Measurements from ENCODE around the gene EDARADD.
"Not testable (repeated sequence)": the region's sequence is repeated elsewhere in the genome, so short reads cannot be mapped to it uniquely, and the experiment has no call there.

Gene EDARADD

DNA sequence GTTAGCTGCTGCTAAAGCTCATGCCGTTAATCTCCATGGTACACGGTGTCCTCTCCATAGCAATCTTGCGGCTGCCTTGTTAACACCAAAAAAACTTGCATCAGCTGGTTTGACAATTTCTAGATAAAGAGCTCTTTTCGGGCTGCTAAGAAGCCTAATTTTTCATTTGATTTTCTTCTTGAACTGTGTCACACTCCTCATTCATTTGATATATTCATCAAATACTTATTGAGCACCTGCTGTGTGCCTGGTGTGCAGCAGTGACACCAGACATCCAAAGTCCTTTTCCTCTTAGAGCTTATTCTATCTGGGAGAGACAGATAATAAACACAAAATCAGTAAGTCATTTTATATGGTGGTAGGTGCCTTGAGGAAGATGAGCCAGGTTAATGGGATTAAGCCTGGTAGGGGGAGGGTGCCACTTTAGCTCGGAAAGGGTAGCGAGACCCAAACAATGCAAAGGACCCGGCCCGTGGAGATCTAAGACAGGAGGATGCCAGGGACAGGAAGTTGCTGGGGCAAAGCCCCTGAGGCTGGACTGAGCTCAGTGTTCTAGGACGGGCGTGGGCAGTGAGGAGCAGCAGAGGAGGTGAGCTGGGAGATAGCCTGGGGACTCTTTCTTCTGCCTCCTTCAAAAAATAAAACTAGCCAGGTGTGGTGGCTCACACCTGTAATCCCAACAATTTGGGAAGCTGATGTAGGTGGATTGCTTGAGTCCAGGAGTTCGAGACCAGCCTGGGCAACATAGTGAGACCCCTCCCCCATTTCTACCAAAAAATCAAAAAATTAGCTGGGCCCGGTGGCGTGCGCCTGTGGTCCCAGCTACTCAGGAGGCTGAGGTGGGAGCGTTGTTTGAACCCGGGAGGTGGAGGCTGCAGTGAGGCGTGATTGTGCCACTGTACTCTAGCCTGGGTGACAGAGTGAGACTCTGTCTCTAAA is 79.0 kb downstream of the EDARADD start:
- no peak overlapping the region for H3K27ac Mint-ChIP-seq

DNA sequence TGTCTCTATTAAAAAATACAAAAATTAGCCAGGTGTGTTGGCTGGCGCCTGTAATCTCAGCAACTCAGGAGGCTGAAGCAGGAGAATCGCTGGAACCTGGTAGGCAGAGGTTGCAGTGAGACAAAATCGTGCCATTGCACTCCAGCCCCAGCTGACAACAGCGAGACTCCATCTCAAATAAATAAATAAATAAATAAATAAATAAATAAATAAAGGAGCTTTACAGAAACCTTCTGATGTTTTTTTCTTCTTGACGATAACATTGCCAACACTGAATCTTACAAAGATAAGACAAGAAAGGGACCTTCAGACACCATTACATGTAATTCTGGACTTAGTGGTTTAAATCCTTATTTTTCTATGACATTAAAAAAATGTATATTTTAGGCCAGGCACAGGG is 81.9 kb downstream of the EDARADD start:
- no peaks in the 10 kb centered on the region for H3K4me1 Mint-ChIP-seq (ENCODE audit: low read depth)
- H3K27me3 Mint-ChIP-seq = no peaks in the 10 kb centered on the region
- H3K36me3 Mint-ChIP-seq (ENCODE audit: low read depth) = no peaks in the 10 kb centered on the region
- H3K9me3 Mint-ChIP-seq = no peaks in the 10 kb centered on the region
- H3K4me3 Mint-ChIP-seq = no peak overlapping the region
- no peak overlapping the region for H3K27ac Mint-ChIP-seq

More for the DNA sequence above, 79.0 kb downstream of the EDARADD start:
- H3K9me3 Mint-ChIP-seq = no peaks in the 10 kb centered on the region
- H3K4me1 Mint-ChIP-seq (ENCODE audit: low read depth) = peaks cover 8% of the 10 kb centered on the region
- H3K27me3 Mint-ChIP-seq = no peaks in the 10 kb centered on the region
- H3K4me3 Mint-ChIP-seq = no peak overlapping the region
- peaks cover under 1% of the 10 kb centered on the region for H3K36me3 Mint-ChIP-seq (ENCODE audit: low read depth)

- Mint-ChIP-seq H3K4me3 (no peak overlapping the region), H3K9me3 (no peaks in the 10 kb centered on the region), H3K27ac (no peak overlapping the region), H3K4me1 (ENCODE audit: low read depth) (peaks cover under 1% of the 10 kb centered on the region), H3K27me3 (no peaks in the 10 kb centered on the region), H3K36me3 (ENCODE audit: low read depth) (peaks cover 6% of the 10 kb centered on the region)
These were observed 86.8 kb downstream of the EDARADD start for GRCh38 chr1:236480758-236481436.

- Mint-ChIP-seq H3K36me3 (ENCODE audit: low read depth) (peaks cover 6% of the 10 kb centered on the region), H3K4me1 (ENCODE audit: low read depth) (peaks cover 18% of the 10 kb centered on the region), H3K27me3 (no peaks in the 10 kb centered on the region), H3K27ac (no peak overlapping the region), H3K9me3 (no peaks in the 10 kb centered on the region), H3K4me3 (no peak overlapping the region)
These were observed 90.4 kb downstream of the EDARADD start for GRCh38 chr1:236484310-236484971.

- Mint-ChIP-seq H3K4me3 (no peak overlapping the region), H3K27ac (peak overlapping the region; percentile 45), H3K27me3 (peaks cover 11% of the 10 kb centered on the region), H3K36me3 (ENCODE audit: low read depth) (peaks cover 6% of the 10 kb centered on the region), H3K4me1 (ENCODE audit: low read depth) (peaks cover 21% of the 10 kb centered on the region), H3K9me3 (no peaks in the 10 kb centered on the region)
These were observed 92.4 kb downstream of the EDARADD start for GRCh38 chr1:236486356-236487002.

DNA sequence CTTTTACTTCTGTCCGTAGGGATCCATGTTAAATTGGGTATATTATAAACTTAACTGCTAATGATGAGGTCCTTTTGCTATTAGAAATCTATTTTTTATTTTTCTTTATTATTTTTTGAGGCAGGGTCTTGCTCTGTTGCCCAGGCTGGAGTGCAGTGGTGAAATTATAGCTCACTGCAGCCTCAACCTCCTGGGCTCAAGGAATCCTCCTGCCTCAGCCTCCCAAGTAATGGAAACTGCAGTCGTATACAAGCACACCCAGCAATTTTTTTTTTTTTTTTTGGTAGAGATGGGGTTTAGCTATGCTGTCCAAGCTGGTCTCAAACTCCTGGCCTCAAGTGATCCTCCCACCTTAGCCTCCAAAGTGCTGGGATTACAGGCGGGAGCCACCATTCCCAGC is 95.1 kb downstream of the EDARADD start:
- peaks cover 21% of the 10 kb centered on the region for H3K4me1 Mint-ChIP-seq (ENCODE audit: low read depth)
- H3K9me3 Mint-ChIP-seq; H3K27ac Mint-ChIP-seq; H3K4me3 Mint-ChIP-seq; H3K36me3 Mint-ChIP-seq (ENCODE audit: low read depth): not testable (repeated sequence)
- peaks cover 21% of the 10 kb centered on the region for H3K27me3 Mint-ChIP-seq

GRCh38 chr1:236489710-236490377 is 95.8 kb downstream of the EDARADD start:
- H3K4me3 Mint-ChIP-seq = no peak overlapping the region
- no peaks in the 10 kb centered on the region for H3K36me3 Mint-ChIP-seq (ENCODE audit: low read depth)
- no peaks in the 10 kb centered on the region for H3K9me3 Mint-ChIP-seq
- H3K27me3 Mint-ChIP-seq = peaks cover 23% of the 10 kb centered on the region
- H3K27ac Mint-ChIP-seq = no peak overlapping the region
- H3K4me1 Mint-ChIP-seq (ENCODE audit: low read depth) = peaks cover 21% of the 10 kb centered on the region

DNA sequence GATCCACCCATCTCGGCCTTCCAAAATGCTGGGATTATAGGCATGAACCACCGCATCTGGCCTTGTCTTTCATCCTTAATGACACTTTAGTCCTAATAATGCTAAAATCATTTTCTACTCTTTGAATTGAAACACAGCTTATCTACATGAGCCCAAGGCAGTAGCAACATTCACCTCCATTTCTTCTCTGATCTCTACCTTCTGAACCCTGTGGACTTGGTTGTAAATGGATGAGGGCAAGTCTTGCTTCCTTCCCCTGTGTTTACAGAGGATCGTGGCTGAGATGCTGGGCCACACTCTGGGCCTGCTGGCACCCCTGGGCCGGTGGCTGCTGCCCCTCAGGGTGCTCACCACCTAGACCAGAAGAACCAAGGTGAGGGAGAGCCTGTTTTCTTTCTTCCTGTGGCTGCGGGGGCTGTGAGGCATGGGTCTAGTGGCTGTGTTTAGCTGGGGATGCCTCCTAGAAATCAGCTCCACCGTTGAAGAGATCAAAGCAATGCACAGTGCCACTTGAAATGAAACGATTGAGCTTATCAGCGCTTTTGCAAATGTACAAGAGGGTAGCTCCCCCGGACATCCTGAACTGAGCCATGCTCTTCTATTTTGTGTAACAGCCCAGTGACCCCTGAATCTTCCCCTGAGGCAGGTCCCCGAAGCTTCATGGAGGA is 97.5 kb downstream of the EDARADD start:
- no peak overlapping the region for H3K27ac Mint-ChIP-seq
- peaks cover 14% of the 10 kb centered on the region for H3K4me1 Mint-ChIP-seq (ENCODE audit: low read depth)
- no peaks in the 10 kb centered on the region for H3K9me3 Mint-ChIP-seq
- H3K27me3 Mint-ChIP-seq = peaks cover 30% of the 10 kb centered on the region
- H3K4me3 Mint-ChIP-seq = no peak overlapping the region
- H3K36me3 Mint-ChIP-seq (ENCODE audit: low read depth) = no peaks in the 10 kb centered on the region

GRCh38 chr1:236492378-236492777 is 98.3 kb downstream of the EDARADD start:
- H3K9me3 Mint-ChIP-seq = no peaks in the 10 kb centered on the region
- H3K36me3 Mint-ChIP-seq (ENCODE audit: low read depth) = no peaks in the 10 kb centered on the region
- H3K4me3 Mint-ChIP-seq = no peak overlapping the region
- H3K27me3 Mint-ChIP-seq = peaks cover 30% of the 10 kb centered on the region
- H3K4me1 Mint-ChIP-seq (ENCODE audit: low read depth) = peaks cover 8% of the 10 kb centered on the region
- H3K27ac Mint-ChIP-seq = no peak overlapping the region

DNA sequence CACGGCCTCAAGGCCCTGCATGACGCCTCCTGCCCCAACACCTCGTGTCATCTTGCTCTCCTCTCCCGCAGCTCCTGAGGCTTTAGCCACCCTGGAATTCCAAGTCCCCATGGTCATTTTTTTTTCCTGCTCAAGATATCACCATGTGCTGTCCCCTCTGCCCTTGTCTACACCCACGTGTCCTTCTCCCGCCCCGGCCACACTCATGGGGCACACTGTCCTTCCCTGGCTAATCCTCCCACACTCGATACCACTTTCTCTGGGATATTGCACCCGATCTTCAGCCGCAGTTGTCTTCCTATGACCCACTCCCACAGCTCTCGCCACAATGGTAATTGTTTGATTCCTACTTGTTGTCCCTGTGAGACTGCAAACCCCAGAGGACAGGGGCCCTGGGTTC is 100.0 kb downstream of the EDARADD start:
- H3K4me3 Mint-ChIP-seq = no peak overlapping the region
- peaks cover 30% of the 10 kb centered on the region for H3K27me3 Mint-ChIP-seq
- H3K36me3 Mint-ChIP-seq (ENCODE audit: low read depth) = no peaks in the 10 kb centered on the region
- H3K27ac Mint-ChIP-seq = no peak overlapping the region
- peaks cover 3% of the 10 kb centered on the region for H3K4me1 Mint-ChIP-seq (ENCODE audit: low read depth)
- H3K9me3 Mint-ChIP-seq = no peaks in the 10 kb centered on the region

DNA sequence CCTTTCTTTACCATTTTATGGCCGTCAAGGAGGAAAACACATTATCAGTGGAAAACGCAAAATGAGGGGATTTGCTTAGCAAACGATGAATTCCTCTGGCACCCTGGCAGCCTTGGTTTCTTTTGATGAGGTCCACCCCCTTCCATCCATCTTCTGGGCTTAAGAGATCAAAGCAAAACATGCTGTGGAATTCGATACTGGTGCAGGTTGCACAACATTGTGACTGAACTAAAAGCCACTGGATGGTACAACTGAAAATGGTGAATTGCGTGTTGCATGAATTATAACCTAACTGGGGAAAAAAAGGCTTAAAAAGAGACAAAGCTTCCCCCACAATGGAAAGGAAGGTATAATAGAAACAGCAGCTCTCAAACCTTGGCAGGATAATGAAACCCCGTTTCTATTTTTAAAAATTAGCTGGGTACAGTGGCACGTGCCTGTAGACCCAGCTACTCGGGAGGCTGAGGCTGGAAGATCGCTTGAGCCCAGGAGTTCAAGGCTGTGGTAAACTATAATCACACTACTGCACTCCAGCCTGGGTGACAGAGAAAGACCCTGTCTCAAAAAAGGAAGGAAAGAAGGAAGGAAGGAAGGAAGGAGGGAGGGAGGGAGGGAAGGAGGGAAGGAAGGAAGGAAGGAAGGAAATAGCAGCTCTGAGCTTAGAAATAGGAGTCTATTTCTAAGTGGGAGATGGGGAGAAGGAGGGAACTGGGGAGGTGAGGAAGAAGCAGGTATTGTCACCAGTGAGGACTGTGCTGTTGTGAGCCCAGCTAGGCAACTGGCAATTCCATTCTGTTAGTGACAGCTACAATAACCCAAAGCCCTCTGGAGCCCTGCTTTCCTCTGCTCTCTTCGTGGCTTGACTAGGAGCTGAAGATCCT is 100.7 kb downstream of the EDARADD start:
- H3K4me1 Mint-ChIP-seq (ENCODE audit: low read depth) = peaks cover under 1% of the 10 kb centered on the region
- H3K4me3 Mint-ChIP-seq = no peak overlapping the region
- no peak overlapping the region for H3K27ac Mint-ChIP-seq
- H3K36me3 Mint-ChIP-seq (ENCODE audit: low read depth) = no peaks in the 10 kb centered on the region
- no peaks in the 10 kb centered on the region for H3K9me3 Mint-ChIP-seq
- H3K27me3 Mint-ChIP-seq = peaks cover 30% of the 10 kb centered on the region

DNA sequence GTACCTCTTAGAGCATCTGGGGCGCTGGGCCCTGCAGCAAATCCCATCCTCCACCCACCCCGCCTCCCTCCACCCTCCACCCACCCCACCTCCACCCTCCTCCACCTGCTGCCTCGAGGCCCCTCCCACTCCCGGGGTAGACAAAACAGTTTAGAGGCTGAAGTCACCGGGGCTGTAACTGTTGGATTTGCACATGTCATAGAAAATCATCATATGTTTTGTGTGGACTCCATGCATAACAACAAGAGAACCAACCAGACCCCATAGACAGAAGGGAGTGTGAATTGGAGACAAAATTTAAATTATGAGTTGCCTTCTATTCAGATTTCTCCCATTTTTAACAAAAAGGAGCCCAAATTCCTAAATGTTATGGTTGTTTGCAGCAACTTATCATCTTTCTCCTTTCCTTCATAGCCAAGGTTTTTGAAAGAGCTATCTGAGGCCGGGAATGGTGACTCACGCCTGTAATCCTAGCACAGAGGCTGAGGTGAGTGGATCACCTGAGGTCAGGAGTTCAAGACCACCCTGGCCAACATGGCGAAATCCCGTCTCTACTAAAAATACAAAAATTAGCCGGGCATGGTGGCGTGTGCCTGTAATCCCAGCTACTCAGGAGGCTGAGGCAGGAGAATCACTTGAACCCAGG is 101.5 kb downstream of the EDARADD start:
- H3K9me3 Mint-ChIP-seq = no peaks in the 10 kb centered on the region
- no peaks in the 10 kb centered on the region for H3K4me1 Mint-ChIP-seq (ENCODE audit: low read depth)
- H3K36me3 Mint-ChIP-seq (ENCODE audit: low read depth) = no peaks in the 10 kb centered on the region
- no peak overlapping the region for H3K27ac Mint-ChIP-seq
- H3K4me3 Mint-ChIP-seq = no peak overlapping the region
- peaks cover 28% of the 10 kb centered on the region for H3K27me3 Mint-ChIP-seq

- Mint-ChIP-seq H3K36me3 (ENCODE audit: low read depth) (no peaks in the 10 kb centered on the region), H3K27me3 (peaks cover 15% of the 10 kb centered on the region), H3K27ac (no peak overlapping the region), H3K4me1 (ENCODE audit: low read depth) (peaks cover 6% of the 10 kb centered on the region), H3K9me3 (no peaks in the 10 kb centered on the region), H3K4me3 (no peak overlapping the region)
These were observed 103.8 kb downstream of the EDARADD start for GRCh38 chr1:236497908-236498307.

Measured in stimulated activated naive CD8-positive, alpha-beta T cell treated with anti-CD3 and anti-CD28 coated beads, Interleukin-15, Interleukin-2, amounts not matched to agents 100 ng/mL and 50 ng/mL, for 24 hours (primary cell).